ENCODE results near the gene TULP1.

TULP1 gene

GRCh38 chr6:35486005-35486925 lies 26.4 kb downstream of the TULP1 start:
- no peak for DNase-seq (ENCODE audit: insufficient read length, low spot score)
- FAIRE-seq, result no peak

DNA sequence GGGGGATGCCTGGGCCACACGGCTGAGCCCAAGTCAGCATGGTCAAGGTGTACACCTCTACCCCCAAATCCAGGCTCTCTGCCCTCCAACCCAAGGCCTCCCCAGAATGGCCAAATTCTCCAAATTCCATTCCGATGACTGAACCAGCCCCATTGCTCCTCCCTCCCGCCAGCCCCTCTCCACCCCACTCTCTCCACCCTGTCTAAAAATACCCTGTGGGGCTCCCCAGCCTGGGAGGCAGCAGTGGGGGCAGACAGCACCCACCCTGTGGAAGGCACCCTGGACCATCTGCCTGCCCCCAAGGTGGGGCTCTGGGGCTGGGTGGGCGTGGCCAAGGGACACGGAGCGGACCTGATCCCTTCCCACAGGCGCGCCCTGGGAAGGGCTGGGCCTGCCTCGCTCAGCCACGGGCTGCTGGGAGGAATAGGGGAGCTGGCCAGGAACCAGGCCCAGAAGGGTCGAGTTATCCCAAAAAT lies 27.3 kb downstream of the TULP1 start:
- peak; percentile 71 for DNase-seq (ENCODE audit: insufficient read length, low spot score)
- peak; percentile 81 for FAIRE-seq

GRCh38 chr6:35484921-35485392 lies 27.7 kb downstream of the TULP1 start:
- FAIRE-seq (peak; percentile 85), DNase-seq (ENCODE audit: insufficient read length, low spot score) (peak; percentile 47)

DNA sequence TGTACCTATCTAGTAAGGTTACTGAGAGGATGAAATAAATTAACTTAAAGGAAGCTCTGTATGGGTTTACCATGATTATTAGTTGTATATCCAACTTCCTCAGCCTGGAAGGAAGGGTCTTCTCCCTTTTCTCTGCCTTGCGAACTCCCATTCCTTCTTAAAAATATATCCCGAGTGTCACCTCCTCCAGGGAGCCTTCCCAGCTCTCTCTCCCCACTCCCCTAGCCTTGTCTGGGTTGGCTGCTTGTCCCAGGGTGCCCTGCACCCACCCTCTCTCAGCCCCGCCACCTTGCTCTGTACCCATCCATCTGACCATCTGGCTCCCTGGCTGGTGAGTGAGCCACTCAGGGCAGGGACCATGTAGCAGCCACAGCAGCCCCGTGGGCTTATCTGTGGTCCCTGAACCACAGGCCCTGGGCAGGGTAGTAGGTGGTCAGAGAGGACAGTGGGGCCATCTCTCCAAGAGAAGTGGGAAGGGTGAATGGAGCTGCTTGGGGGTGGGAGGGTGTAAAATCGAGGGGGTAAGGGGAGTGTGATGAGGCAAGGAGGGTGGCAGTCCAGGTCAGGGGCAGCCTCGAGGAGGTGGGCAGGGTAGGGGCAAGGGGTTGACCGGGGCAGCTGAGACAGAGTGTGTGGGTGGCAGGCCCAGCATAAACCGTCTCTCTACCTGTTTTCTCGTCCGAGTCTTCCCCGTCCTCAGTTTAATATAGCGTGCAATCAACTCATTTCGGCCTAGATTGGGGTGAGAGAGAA lies 28.6 kb downstream of the TULP1 start:
- no peak for FAIRE-seq
- no peak for DNase-seq (ENCODE audit: insufficient read length, low spot score)

DNA sequence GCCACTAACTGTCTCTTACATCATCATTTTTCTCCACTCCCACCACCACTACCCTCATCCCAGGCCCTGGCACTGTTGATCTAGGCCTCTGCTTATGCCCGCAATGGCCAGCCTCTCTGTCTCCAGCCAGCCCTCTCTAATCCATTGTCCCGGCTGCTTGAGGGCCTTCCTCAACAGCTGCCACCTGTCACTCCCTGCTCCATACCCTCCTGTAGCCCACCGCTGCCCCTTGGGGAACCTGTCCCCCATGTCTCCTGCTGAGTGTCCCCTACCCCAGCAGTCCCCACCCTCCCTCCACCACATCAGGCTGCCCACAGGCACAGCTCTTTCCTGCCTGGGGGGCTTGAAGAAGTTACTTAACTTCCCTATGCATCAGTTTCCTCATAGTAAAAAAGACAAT lies 29.2 kb downstream of the TULP1 start:
- DNase-seq (ENCODE audit: insufficient read length, low spot score) (no peak), FAIRE-seq (no peak)

DNA sequence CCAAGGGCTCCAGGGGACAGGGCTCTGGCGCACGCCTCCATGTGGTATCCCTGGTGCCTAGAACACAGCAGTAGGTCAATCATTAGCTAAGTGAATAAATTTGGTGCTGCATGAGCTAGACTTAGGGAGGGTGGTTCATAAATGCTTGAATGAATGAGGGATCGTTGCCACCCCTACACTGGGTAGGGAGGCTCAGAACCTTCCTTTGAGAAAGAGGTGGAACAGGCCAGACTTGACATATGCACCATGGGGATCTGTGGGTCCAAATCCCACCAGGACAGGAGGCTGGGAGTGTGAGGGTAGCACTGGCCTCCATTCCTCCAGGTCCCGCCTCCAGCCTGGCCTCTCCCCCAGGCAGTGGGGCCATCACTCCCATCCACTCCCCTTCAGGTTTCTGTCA lies 29.6 kb downstream of the TULP1 start:
- DNase-seq (ENCODE audit: insufficient read length, low spot score) (no peak), FAIRE-seq (no peak)

DNA sequence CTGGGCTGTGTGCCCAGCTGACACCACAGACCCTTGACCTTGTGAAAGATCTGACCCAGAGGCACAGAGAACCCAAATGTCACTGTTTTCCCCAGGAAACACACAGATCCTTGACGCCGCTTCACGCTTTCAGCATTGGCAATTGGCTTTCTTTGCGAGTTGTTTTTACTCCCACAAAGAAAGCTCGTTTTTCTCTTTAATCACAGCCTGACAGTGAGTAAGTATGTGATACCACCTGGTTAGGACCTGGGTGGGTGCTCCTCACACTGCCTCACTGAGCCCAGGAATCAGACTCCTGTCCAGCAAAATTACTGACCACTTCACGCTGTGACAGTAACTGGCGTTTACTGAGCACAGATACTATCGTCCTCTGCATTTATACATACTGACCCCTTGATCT lies 31.5 kb downstream of the TULP1 start:
- no peak for DNase-seq (ENCODE audit: insufficient read length, low spot score)
- no peak for FAIRE-seq

DNA sequence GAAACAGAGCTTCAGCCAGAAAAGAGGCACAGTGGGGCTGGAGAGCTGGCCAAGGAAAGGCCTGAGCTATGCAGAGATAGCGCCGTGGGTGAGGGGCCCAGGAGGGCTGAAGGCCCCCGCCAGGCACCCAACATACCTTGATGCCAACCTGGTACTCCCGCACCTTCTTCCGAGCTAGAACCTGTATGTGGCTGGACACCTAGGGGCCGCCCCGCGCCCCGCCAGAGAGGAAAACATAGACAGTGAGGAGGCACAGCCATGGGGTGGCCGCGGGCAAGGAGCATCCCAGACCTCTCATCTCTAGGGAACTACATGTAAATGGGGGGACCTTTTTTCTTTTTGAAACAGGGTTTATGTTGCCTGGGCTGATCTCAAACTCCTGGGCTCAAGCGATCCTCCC lies 32.5 kb downstream of the TULP1 start:
- FAIRE-seq (no peak), DNase-seq (ENCODE audit: insufficient read length, low spot score) (no peak)

DNA sequence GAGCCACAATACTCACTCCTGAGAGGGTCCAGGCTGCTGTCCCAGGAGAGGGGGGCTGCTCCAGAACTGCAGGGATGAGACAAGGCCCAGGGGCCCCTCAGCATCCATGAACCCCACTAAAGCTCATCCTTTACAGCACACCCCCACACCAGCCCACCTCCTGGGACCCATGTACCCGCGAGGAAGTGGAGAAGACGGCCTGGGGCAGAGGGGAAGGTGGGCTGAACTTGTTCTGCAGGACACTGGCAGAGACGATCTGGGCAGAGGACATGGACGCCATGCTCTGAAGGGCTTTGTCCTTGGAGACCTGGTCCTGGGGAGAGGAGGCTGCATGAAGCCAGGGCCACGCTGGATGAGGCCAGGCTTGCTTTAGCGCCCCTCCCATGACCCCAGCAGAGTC lies 34.4 kb downstream of the TULP1 start:
- FAIRE-seq (no peak), DNase-seq (ENCODE audit: insufficient read length, low spot score) (no peak)

- no peak for FAIRE-seq
Observed at GRCh38 chr6:35477551-35478179, 35.0 kb downstream of the TULP1 start.

GRCh38 chr6:35477028-35477427 lies 35.7 kb downstream of the TULP1 start:
- FAIRE-seq (no peak), DNase-seq (ENCODE audit: insufficient read length, low spot score) (no peak)

More at GRCh38 chr6:35477551-35478179, 35.0 kb downstream of the TULP1 start:
- no peak for DNase-seq (ENCODE audit: insufficient read length, low spot score)

DNA sequence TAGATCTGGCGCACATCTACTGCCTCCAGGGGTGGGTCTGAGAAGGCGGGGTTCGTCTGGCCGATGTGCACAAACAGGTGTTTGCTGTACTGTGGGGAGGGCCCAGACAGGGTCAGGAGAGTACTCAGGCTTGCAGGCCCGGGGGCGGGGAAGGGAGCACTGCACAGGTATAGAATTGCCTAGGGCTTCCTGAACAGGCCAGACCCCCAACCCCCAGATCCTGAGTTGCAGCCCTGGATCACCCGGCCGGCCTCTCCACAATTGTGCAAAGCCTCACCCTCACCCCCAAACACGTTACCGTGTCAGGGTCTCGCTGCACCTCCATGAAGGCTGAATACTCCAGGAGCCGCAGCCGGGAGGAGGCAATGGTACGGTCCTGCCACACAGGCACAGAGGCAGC lies 36.7 kb downstream of the TULP1 start:
- FAIRE-seq (no peak), DNase-seq (ENCODE audit: insufficient read length, low spot score) (no peak)

DNA sequence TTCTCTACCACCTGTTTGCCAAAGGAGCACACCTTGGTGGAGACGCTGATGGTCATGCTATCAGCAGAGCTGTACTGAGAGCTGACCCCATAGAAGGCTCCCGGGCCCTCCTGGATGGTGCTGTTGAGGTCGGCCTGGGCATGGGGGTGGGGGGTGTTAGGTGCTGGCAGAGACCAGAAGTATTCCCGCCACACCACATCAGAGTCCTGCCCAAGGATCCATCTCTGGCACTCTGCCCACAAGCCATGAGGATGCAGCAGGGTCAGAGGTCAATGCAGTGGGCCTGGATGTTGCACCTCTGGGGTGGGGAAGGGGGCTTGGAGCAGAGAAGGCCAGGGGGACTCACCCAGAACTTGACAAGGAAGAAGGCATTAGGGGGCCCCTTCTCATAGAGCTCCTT lies 37.1 kb downstream of the TULP1 start:
- FAIRE-seq (no peak), DNase-seq (ENCODE audit: insufficient read length, low spot score) (no peak)

GRCh38 chr6:35474942-35475570 lies 37.6 kb downstream of the TULP1 start:
- DNase-seq (ENCODE audit: insufficient read length, low spot score), result no peak
- FAIRE-seq, result no peak

DNA sequence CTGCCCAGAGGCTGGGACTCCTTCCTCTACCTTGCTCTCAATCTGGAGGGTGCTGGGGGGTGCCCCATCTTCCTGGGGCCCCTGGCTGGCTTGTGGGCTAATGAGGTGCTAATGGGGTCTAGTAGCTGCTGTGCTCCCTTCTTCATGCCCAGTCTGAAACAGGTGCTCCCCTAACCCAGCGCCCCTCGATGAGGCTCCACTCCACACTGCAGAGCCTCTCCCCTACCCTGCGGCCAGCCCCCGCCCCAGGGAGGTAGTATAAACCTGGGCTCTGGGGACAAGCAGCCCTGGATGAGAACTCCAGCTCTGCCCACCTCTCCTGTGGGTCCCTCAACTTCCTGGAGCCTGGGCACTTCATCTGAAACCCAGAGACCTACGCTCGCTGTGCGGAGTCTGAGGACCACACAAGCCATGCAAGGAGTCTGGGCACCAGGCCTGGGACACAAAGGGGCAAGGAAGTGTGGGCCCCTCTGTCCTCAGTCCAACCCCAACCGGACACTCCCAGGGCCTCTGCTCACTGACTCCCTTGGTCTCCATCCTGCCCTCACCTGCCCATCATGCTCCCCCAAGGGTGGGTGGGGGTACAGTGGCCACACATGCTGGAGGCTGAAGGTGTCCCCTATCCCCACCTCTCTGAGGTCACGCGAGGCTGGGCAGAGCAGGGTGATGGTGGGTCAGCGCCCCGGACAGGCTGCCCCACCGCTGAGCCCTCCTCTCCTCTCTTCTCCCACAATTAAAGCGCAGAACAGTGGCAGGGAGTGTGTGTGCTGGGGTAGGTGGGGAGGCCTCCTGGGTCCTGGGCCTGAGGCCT lies 38.4 kb downstream of the TULP1 start:
- DNase-seq (ENCODE audit: insufficient read length, low spot score) (no peak), FAIRE-seq (no peak)

DNA sequence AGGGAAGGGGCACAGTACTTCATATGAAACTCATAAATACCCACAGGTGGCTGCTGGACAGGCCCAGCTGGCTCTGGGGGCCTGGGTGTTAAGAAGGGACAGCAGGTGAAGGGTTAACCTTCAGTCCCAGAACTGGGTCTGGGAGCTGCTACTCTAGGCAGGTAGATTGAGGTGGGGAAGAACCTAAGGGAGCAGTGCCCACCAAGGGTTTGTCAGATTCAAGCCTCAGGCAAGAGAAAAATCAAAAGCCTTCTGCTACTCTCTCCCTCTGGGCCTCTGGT lies 38.9 kb downstream of the TULP1 start:
- no peak for DNase-seq (ENCODE audit: insufficient read length, low spot score)
- no peak for FAIRE-seq

DNA sequence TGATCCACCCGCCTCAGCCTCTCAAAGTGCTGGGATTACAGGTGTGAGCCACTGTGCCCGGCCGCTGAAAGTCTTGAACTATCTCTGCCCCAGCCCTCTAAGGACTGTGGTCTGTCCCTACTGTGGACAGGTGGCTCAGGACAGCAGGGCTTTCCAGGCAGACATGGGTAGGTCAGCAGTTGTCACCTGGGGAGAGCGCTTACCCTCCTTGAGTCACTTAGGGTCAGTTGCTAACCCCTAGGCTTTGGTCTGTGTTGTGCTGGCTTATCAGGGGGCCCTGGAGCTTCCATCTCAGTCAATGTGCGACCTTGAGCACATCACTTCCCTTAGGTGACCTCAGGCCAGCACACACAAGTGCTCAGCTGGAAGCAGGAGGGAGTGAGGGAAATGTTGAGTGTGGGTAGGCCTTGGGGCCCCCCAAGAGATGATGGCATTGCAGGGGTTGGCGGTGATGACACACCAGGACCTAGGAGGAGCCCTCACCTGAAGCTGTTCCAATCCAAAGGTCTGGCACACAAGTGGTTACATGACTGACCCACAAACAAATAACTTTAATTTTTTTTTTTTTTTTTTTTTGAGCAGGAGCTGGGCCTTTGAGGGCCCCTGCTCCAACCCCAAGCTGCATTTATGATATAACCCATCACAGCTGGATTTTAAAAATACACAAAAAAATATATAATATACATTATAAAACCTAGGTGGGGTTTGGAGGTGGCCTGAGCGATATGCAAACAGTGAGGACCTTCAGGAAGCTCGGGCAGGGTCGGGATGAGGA lies 39.4 kb downstream of the TULP1 start:
- DNase-seq (ENCODE audit: insufficient read length, low spot score), result no peak
- no peak for FAIRE-seq

DNA sequence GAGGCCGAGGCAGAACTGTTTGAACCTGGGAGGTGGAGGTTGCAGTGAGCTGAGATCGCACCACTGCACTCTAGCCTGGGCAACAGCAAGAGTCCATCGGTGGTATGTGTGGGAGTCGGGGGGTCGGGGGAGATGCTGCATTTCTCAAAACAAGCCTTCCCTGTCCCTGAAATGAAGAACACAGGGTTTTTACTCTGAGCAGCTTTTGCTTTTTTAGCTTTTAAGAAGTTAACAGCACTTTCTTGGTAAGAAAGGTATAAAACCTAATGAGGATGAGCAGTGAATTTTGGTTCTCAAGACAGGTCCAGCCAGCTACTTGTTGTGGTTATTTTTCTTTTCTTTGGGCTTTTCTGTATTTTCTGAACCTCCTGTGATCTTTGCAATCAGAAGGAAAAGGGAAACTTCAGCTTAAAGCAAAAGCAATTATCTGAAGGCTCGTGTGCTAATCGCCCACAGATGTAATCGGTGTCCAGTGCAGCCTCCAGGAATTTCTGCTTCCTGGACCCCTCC lies 40.8 kb downstream of the TULP1 start:
- DNase-seq (ENCODE audit: insufficient read length, low spot score) (no peak), FAIRE-seq (no peak)

GRCh38 chr6:35470663-35471120 lies 42.0 kb downstream of the TULP1 start:
- DNase-seq (ENCODE audit: insufficient read length, low spot score) (no peak), FAIRE-seq (no peak)

Data from HTR-8/SVneo (cell line).